ENCODE results near the gene PTTG1IP. TPM values are rescaled to one million over a fixed set of nuclear protein-coding genes. Genes with fewer than 3 reads are reported as not detected.

The PTTG1IP gene
- total RNA-seq, 2 donors from 2014 or later, result 301 to 351 TPM

DNA sequence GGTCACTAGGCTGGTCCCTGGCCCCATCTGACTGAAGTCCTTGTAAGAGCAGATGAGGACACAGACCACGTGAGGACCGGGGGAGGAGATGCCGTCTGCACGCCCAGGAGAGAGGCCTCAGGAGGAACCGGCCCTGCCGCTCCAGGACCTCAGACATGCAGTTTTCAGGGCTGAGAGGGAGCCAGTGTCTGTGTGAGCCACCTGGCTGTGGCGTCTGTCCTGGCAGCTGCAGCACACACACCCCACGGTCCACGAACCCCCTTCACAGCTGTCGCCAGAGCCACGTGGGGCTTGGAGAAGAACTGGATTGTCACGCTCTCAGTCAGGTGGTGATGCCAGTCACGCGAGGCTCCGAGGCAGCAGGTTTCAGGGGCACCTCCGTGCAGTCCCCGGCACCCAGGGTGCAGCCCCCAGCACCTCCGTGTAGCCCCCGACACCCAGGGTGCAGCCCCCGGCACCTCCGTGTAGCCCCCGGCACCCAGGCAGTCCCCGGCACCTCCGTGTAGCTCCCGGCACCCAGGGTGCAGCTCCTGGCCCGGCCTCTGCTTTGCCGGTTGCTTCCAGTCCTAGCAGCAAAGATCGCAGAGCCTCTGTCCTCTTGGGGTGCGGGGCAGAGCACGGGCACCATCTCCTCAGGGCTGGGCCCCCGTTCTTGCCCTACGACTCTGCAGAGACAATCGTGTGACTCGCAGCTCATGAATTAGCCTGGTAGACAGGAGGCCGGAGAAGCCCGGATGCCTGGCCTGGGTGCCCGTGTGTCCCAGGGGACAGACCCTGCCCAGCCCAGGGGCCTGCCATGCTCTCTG lies 36.6 kb downstream of the PTTG1IP start:
- Histone ChIP-seq H3K36me3 (no peaks in the 10 kb centered on the region), H3K4me3 (no peak overlapping the region), H3K4me1 (ENCODE audit: control insufficient read depth in 1 of 2, low read depth in 2 of 2) (no peaks in the 10 kb centered on the region), H3K27ac (no peak overlapping the region), H3K27me3 (replicated peaks; ENCODE audit: insufficient read depth) (no peaks in the 10 kb centered on the region), H3K9me3 (no peaks in the 10 kb centered on the region)
- ATAC-seq (ENCODE audit: insufficient number of reproducible peaks, low FRiP score, low read depth), result no peak
- no peak for DNase-seq (ENCODE audit: low spot score)
- TF ChIP-seq, protein P1, sequence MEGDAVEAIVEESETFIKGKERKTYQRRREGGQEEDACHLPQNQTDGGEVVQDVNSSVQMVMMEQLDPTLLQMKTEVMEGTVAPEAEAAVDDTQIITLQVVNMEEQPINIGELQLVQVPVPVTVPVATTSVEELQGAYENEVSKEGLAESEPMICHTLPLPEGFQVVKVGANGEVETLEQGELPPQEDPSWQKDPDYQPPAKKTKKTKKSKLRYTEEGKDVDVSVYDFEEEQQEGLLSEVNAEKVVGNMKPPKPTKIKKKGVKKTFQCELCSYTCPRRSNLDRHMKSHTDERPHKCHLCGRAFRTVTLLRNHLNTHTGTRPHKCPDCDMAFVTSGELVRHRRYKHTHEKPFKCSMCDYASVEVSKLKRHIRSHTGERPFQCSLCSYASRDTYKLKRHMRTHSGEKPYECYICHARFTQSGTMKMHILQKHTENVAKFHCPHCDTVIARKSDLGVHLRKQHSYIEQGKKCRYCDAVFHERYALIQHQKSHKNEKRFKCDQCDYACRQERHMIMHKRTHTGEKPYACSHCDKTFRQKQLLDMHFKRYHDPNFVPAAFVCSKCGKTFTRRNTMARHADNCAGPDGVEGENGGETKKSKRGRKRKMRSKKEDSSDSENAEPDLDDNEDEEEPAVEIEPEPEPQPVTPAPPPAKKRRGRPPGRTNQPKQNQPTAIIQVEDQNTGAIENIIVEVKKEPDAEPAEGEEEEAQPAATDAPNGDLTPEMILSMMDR (IDR thresholded peaks at IDR 0.05), result no peak

DNA sequence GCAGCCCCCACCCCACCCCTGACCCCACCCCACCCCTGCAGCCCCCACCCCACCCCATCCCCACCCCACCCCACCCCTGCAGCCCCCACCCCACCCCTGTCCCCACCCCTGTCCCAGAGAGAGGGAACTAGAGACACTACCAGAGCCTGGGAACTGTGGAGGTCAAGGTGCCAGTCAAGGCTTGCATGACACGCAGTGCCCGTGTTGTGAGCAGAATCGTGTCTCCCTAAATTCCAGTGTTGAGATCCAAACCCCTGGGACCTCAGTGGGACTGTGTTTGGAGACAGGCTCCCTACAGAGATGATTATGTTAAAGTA lies 37.2 kb downstream of the PTTG1IP start:
- ATAC-seq (ENCODE audit: insufficient number of reproducible peaks, low FRiP score, low read depth), result no peak
- H3K36me3 ChIP-seq, result no peaks in the 10 kb centered on the region
- no peaks in the 10 kb centered on the region for H3K4me1 ChIP-seq (ENCODE audit: control insufficient read depth in 1 of 2, low read depth in 2 of 2)
- H3K27ac ChIP-seq, result no peak overlapping the region
- no peaks in the 10 kb centered on the region for H3K27me3 ChIP-seq (replicated peaks; ENCODE audit: insufficient read depth)
- no peaks in the 10 kb centered on the region for H3K9me3 ChIP-seq
- TF ChIP-seq, protein P1 (IDR thresholded peaks at IDR 0.05), result no peak
- no peak overlapping the region for H3K4me3 ChIP-seq
- no peak for DNase-seq (ENCODE audit: low spot score)

GRCh38 chr21:44835647-44835973 lies 37.9 kb downstream of the PTTG1IP start:
- Histone ChIP-seq H3K4me1 (ENCODE audit: control insufficient read depth in 1 of 2, low read depth in 2 of 2) (no peaks in the 10 kb centered on the region), H3K27ac (no peak overlapping the region), H3K36me3 (no peaks in the 10 kb centered on the region), H3K4me3 (no peak overlapping the region), H3K27me3 (replicated peaks; ENCODE audit: insufficient read depth) (no peaks in the 10 kb centered on the region), H3K9me3 (no peaks in the 10 kb centered on the region)
- DNase-seq (ENCODE audit: low spot score) (no peak), ATAC-seq (ENCODE audit: insufficient number of reproducible peaks, low FRiP score, low read depth) (no peak)
- TF ChIP-seq, protein P1 (IDR thresholded peaks at IDR 0.05), result no peak

DNA sequence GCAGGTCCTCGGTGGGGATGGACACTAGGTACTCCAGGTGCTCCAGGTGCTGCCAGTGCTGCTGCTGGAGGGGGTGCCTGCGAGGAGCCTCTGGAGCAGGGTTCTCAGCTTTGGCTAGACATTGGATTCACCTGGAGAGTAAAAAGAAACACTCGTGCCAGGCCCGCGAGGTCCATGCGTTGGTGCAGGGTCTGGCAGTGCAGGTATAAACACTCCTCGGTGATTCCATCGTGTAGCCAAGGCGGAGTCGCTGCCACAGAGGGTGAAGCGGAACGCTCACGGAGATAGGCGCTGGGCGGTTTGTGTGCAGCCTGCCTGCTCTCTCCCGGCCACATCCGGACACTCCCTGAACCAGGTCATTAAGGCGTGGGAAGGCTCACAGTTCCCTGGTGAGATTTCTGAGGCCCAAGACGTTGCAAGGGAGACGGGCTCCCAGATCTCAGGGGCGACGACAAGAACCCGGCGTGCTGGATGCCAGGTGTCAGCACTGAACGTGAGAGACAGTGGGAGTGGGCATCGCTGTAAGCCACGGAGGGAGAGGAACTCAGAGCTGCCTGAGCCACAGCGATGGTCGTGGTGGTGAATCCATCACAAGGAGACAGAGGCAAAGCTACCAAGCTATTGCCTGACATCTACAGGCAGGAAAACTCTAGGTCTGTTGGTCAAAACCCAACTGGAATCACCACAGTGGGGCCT lies 38.4 kb downstream of the PTTG1IP start:
- Histone ChIP-seq H3K4me3 (no peak overlapping the region), H3K9me3 (no peaks in the 10 kb centered on the region), H3K27ac (no peak overlapping the region), H3K36me3 (no peaks in the 10 kb centered on the region), H3K27me3 (replicated peaks; ENCODE audit: insufficient read depth) (no peaks in the 10 kb centered on the region), H3K4me1 (ENCODE audit: control insufficient read depth in 1 of 2, low read depth in 2 of 2) (no peaks in the 10 kb centered on the region)
- TF ChIP-seq, protein P1 (IDR thresholded peaks at IDR 0.05), result no peak
- DNase-seq (ENCODE audit: low spot score) (no peak), ATAC-seq (ENCODE audit: insufficient number of reproducible peaks, low FRiP score, low read depth) (no peak)

DNA sequence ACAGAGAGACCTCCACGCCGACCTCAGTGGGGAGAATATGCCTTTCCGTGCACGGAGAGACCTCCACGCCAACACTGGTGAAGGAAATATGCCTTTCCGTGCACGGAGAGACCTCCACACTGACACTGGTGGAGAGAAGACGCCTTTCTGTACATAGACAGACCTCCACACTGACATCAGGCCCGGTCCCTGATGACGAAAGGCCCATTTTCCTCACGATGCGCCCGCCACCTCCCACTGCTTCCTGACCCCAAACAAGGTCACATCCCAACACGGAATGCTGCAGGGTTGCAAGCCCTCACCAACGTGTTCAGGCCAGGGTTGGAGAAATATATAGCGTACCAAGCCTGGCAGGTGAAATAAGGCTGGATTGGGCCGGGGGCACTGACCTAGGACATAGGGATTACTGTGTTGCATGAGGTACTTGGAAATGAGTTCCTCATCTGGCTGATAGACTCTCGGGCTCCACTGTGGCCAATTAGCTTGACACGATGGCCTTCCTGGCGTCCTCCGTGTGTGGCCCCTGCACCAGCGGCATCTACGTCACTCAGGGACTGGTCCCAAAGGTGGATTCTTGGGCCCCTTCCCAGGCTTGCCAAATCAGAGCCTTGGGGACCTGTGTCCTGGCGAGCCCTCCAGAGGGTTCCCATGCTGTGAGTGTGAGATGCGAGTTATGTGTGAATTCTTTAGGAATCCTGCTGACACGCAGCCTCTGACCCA lies 39.1 kb downstream of the PTTG1IP start:
- Histone ChIP-seq H3K4me1 (ENCODE audit: control insufficient read depth in 1 of 2, low read depth in 2 of 2) (no peaks in the 10 kb centered on the region), H3K36me3 (no peaks in the 10 kb centered on the region), H3K9me3 (no peaks in the 10 kb centered on the region), H3K27me3 (replicated peaks; ENCODE audit: insufficient read depth) (no peaks in the 10 kb centered on the region), H3K4me3 (no peak overlapping the region), H3K27ac (no peak overlapping the region)
- DNase-seq (ENCODE audit: low spot score) (no peak), ATAC-seq (ENCODE audit: insufficient number of reproducible peaks, low FRiP score, low read depth) (no peak)
- TF ChIP-seq, protein P1 (IDR thresholded peaks at IDR 0.05), result no peak
